Measurements from ENCODE around the gene LAG3. TPM values are rescaled to one million over a fixed set of nuclear protein-coding genes. Genes with fewer than 3 reads are reported as not detected.

The LAG3 gene
- polyA plus RNA-seq, 2 of the 4 experiments (the other 2 are of a cell fraction): 0.66 to 1.7 TPM

DNA sequence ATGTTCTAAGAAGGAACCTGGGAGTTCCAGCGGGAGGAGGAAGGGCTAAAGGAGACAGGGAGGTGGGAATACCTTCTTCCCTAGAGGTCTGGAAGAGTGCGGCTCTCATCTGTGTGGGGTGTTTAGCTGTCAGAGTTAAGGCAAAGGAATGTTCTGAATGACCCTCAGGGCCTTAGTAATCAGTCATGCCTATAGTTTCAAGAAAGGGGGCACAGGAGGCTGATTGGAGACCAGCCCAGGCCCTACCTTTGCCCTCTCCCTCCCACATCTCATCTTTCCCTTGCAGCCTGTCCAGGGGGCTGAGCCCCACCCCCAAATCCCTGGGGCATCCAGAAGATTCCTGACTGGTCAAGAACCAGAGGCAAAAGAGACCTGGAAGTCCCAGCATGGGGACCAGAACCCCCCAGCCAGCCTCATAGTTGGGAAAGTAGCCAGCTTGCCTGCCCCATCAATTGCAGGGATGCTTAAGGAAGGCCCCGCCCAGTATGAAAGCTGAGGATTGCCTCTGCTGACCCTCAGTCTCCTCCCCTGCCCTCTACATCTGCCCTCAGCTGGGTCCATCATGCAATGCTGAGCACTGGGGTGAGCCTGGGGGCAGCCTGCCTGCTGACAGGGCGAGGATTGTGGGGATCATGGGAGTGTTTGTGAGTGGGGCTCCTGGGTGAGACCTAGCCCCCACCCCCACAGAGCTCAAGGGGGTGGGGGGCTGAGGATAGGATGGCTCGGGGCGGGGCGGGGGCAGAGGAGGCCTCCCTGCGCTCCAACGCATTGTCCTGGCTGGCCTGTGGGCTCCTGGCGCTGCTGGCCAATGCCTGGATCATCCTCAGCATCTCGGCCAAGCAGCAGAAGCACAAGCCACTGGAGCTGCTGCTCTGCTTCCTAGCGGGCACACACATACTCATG, 51.1 kb downstream of the LAG3 start:
- ATAC-seq (no peak), DNase-seq (ENCODE audit: low read depth in 1 of 2, low spot score in 1 of 2) (no peak), FAIRE-seq (no peak)
- 78% methylated on average over 12 of the region's 12 CpGs for WGBS (ENCODE audit: missing lambda C conversion rate)
- H3K4me1 ChIP-seq: peaks cover 26% of the 10 kb centered on the region
- H3K4me2 ChIP-seq: no peak overlapping the region
- POLR2A ChIA-PET: interaction anchor here (1.4 kb wide), 1 partner anchor 70 kb away, joined by 4 read pairs; the partner anchor contains the start of gene MLF2
- H3K27ac ChIP-seq: no peak overlapping the region
- H3K4me3 ChIP-seq: no peak overlapping the region
- CTCF ChIA-PET: interaction anchor here (1.3 to 29.8 kb wide), 11 partner anchors 11 to 88 kb away, joined by 3 to 306 read pairs (median 47); partner anchors contain the start of genes CD4, CDCA3, GNB3 and MLF2
- H3K9me3 ChIP-seq: no peaks in the 10 kb centered on the region
- TF ChIP-seq RCOR1 (IDR thresholded peaks at IDR 0.05; ENCODE audit: low read depth, low read length): no peak
- TF ChIP-seq, protein P1, sequence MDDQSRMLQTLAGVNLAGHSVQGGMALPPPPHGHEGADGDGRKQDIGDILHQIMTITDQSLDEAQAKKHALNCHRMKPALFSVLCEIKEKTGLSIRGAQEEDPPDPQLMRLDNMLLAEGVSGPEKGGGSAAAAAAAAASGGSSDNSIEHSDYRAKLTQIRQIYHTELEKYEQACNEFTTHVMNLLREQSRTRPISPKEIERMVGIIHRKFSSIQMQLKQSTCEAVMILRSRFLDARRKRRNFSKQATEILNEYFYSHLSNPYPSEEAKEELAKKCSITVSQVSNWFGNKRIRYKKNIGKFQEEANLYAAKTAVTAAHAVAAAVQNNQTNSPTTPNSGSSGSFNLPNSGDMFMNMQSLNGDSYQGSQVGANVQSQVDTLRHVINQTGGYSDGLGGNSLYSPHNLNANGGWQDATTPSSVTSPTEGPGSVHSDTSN (IDR thresholded peaks at IDR 0.05): no peak
- no peak for TF ChIP-seq KDM5A (IDR thresholded peaks at IDR 0.05)

DNA sequence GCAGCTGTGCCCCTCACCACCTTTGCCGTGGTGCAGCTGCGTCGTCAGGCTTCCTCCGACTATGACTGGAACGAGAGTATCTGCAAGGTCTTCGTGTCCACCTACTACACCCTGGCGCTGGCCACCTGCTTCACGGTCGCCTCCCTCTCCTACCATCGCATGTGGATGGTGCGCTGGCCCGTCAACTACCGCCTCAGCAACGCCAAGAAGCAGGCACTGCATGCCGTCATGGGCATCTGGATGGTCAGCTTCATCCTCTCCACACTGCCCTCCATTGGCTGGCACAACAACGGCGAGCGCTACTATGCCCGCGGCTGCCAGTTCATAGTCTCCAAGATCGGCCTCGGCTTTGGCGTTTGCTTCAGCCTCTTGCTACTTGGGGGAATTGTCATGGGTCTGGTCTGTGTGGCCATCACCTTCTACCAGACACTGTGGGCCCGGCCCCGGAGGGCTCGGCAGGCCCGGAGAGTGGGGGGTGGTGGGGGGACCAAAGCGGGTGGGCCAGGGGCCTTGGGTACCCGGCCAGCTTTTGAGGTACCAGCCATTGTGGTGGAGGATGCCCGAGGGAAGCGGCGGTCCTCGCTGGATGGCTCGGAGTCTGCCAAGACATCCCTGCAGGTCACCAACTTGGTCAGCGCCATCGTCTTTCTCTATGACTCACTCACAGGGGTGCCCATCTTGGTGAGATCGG, 51.9 kb downstream of the LAG3 start:
- POLR2A ChIA-PET: interaction anchor here (1.0 to 1.4 kb wide), 3 partner anchors 58 to 71 kb away, joined by 4 to 5 read pairs (median 4); partner anchors contain the start of genes MLF2 and PTMS

DNA sequence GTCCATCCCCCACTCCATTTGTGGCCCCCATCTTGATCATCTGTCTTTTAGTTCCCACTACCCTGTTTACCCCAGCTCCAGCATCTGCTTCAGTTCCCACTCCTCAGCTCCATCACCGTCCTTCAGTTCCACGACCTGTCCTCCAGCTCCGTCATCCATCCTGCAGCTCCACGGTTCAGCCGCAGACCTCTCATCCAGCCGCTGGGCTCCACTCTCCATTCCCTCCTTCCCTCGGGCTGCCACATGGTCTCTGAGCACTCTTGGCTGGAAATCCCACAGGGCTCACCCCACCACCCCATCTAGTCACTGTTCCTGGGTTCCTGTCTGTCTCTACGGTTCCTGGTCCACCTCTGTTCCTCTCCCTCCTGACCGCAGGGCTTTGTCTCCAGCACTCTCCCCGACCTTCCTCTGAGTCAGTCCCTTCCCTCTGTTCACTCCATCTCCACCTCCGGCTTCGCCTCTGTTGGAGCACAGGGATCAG, 52.6 kb downstream of the LAG3 start:
- Histone ChIP-seq H3K4me1 (peaks cover 31% of the 10 kb centered on the region), H3K9me3 (no peaks in the 10 kb centered on the region), H3K4me3 (no peak overlapping the region), H3K4me2 (peak overlapping the region; percentile 69), H3K27ac (peak overlapping the region in 1 of 2 experiments; percentile 39; a peak in 3 of 6 replicates)
- FAIRE-seq (no peak), ATAC-seq (peak in 1 of 2 experiments; percentile 3; a peak in 3 of 6 replicates), DNase-seq (ENCODE audit: low read depth in 1 of 2, low spot score in 1 of 2) (no peak)
- 75% methylated on average over 12 of the region's 12 CpGs for WGBS (ENCODE audit: missing lambda C conversion rate)
- ChIA-PET POLR2A (interaction anchor here (1.0 to 1.1 kb wide), 2 partner anchors 59 to 72 kb away, joined by 4 to 5 read pairs; partner anchors contain the start of genes MLF2 and PTMS), CTCF (interaction anchor here (0.5 to 29.8 kb wide), 41 partner anchors 10 to 587 kb away, joined by 3 to 306 read pairs (median 7); partner anchors contain the start of genes CD4, CDCA3, COPS7A and GNB3)
- TF ChIP-seq JUN (IDR thresholded peaks at IDR 0.05) (no peak), ZFP36 (IDR thresholded peaks at IDR 0.05; ENCODE audit: borderline replicate concordance, partially characterized antibody) (no peak), EHF (CRISPR knock-in tag; IDR thresholded peaks at IDR 0.05) (no peak), RARB (CRISPR knock-in tag; IDR thresholded peaks at IDR 0.05) (no peak), HOXB5 (CRISPR knock-in tag; IDR thresholded peaks at IDR 0.05) (no peak), RNF2 (IDR thresholded peaks at IDR 0.05; ENCODE audit: borderline replicate concordance, low read depth) (no peak), FOSB (CRISPR knock-in tag; IDR thresholded peaks at IDR 0.05) (no peak), BHLHE40 (IDR thresholded peaks at IDR 0.05; ENCODE audit: low read depth, low read length) (no peak), CBX2 (IDR thresholded peaks at IDR 0.05; ENCODE audit: borderline replicate concordance, low read depth) (no peak), FOSL2 (IDR thresholded peaks at IDR 0.05) (no peak), FOSL2 (CRISPR knock-in tag; IDR thresholded peaks at IDR 0.05) (no peak), KDM1A (IDR thresholded peaks at IDR 0.05; ENCODE audit: low read depth) (no peak)
- TF ChIP-seq, protein P2, sequence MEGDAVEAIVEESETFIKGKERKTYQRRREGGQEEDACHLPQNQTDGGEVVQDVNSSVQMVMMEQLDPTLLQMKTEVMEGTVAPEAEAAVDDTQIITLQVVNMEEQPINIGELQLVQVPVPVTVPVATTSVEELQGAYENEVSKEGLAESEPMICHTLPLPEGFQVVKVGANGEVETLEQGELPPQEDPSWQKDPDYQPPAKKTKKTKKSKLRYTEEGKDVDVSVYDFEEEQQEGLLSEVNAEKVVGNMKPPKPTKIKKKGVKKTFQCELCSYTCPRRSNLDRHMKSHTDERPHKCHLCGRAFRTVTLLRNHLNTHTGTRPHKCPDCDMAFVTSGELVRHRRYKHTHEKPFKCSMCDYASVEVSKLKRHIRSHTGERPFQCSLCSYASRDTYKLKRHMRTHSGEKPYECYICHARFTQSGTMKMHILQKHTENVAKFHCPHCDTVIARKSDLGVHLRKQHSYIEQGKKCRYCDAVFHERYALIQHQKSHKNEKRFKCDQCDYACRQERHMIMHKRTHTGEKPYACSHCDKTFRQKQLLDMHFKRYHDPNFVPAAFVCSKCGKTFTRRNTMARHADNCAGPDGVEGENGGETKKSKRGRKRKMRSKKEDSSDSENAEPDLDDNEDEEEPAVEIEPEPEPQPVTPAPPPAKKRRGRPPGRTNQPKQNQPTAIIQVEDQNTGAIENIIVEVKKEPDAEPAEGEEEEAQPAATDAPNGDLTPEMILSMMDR (IDR thresholded peaks at IDR 0.05): no peak
- TF ChIP-seq, protein P3, sequence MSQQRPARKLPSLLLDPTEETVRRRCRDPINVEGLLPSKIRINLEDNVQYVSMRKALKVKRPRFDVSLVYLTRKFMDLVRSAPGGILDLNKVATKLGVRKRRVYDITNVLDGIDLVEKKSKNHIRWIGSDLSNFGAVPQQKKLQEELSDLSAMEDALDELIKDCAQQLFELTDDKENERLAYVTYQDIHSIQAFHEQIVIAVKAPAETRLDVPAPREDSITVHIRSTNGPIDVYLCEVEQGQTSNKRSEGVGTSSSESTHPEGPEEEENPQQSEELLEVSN (IDR thresholded peaks at IDR 0.05; ENCODE audit: borderline replicate concordance, low read depth): no peak
- TF ChIP-seq, protein P4, sequence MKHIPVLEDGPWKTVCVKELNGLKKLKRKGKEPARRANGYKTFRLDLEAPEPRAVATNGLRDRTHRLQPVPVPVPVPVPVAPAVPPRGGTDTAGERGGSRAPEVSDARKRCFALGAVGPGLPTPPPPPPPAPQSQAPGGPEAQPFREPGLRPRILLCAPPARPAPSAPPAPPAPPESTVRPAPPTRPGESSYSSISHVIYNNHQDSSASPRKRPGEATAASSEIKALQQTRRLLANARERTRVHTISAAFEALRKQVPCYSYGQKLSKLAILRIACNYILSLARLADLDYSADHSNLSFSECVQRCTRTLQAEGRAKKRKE (CRISPR knock-in tag; IDR thresholded peaks at IDR 0.05; ENCODE audit: low read depth): no peak
- TF ChIP-seq, protein P5, sequence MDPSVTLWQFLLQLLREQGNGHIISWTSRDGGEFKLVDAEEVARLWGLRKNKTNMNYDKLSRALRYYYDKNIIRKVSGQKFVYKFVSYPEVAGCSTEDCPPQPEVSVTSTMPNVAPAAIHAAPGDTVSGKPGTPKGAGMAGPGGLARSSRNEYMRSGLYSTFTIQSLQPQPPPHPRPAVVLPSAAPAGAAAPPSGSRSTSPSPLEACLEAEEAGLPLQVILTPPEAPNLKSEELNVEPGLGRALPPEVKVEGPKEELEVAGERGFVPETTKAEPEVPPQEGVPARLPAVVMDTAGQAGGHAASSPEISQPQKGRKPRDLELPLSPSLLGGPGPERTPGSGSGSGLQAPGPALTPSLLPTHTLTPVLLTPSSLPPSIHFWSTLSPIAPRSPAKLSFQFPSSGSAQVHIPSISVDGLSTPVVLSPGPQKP (IDR thresholded peaks at IDR 0.05; ENCODE audit: low read depth, low read length): no peak

More for the DNA sequence above, 51.9 kb downstream of the LAG3 start:
- no peak overlapping the region for H3K4me3 ChIP-seq
- DNase-seq (ENCODE audit: low read depth in 1 of 2, low spot score in 1 of 2): no peak
- no peaks in the 10 kb centered on the region for H3K9me3 ChIP-seq
- FAIRE-seq: no peak
- H3K4me2 ChIP-seq: no peak overlapping the region
- H3K27ac ChIP-seq: no peak overlapping the region
- ATAC-seq: no peak
- TF ChIP-seq NR3C1 (IDR thresholded peaks at IDR 0.05) (no peak), MAZ (IDR thresholded peaks at IDR 0.05; ENCODE audit: borderline replicate concordance, low read depth, low read length) (no peak), RCOR1 (IDR thresholded peaks at IDR 0.05; ENCODE audit: low read depth, low read length) (no peak), CBX8 (IDR thresholded peaks at IDR 0.05) (no peak), ZSCAN20 (CRISPR knock-in tag; IDR thresholded peaks at IDR 0.05) (no peak)
- TF ChIP-seq, protein P6, sequence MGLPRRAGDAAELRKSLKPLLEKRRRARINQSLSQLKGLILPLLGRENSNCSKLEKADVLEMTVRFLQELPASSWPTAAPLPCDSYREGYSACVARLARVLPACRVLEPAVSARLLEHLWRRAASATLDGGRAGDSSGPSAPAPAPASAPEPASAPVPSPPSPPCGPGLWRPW (IDR thresholded peaks at IDR 0.05): no peak
- TF ChIP-seq, protein P7, sequence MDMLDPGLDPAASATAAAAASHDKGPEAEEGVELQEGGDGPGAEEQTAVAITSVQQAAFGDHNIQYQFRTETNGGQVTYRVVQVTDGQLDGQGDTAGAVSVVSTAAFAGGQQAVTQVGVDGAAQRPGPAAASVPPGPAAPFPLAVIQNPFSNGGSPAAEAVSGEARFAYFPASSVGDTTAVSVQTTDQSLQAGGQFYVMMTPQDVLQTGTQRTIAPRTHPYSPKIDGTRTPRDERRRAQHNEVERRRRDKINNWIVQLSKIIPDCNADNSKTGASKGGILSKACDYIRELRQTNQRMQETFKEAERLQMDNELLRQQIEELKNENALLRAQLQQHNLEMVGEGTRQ (IDR thresholded peaks at IDR 0.05): no peak
- 87% methylated on average over 33 of the region's 37 CpGs for WGBS (ENCODE audit: missing lambda C conversion rate)
- H3K4me1 ChIP-seq: peaks cover 26% of the 10 kb centered on the region
- CTCF ChIA-PET: interaction anchor here (0.7 to 29.8 kb wide), 22 partner anchors 11 to 274 kb away, joined by 3 to 306 read pairs (median 10); partner anchors contain the start of genes CD4, CDCA3, GNB3 and LAG3
